PC-9 (cell line): ENCODE data around the gene MTX1. TPM values are rescaled to one million over a fixed set of nuclear protein-coding genes. Genes with fewer than 3 reads are reported as not detected.
A peak's percentile ranks its signal among the peaks of the same experiment; 100 is the strongest.

Source experiments
- BruUV-seq: library from RNA; stranded (reverse); fragments of 400-500 nt; replicated peaks from 2 replicates; lab custom pipeline; 2021; lab: Mats Ljungman, UMichigan
- CTCF ChIA-PET: fragments of 300-600 bp; sonication (Branson Sonifier 250); formaldehyde crosslinking; loops from one replicate; lab custom pipeline; 2022; ENCODE audit warnings: antibody characterized with exemption; lab: Charles Lee
- POLR2A ChIA-PET: fragments of 300-600 bp; sonication (Branson Sonifier 250); formaldehyde crosslinking; loops from one replicate; lab custom pipeline; 2022; ENCODE audit warnings: antibody characterized with exemption; ENCODE audit not compliant: unreplicated experiment; lab: Charles Lee
- DNase-seq, 2 experiments: peaks; one replicate each; pipeline versions ENCODE4 v3.0.0 to v3.0.0-alpha.2; 2015 to 2022; ENCODE audit warnings: mixed read lengths in 1 of 2
- H2AFZ ChIP-seq: fragments of 200-600 bp; sonication (generic); 2 replicates; pipeline ENCODE4 v1.8.1; 2017; ENCODE audit warnings: antibody characterized with exemption
- H3F3A ChIP-seq: fragments of 200-600 bp; sonication (generic); 2 replicates; pipeline ENCODE4 v1.8.1; 2017; ENCODE audit warnings: antibody characterized with exemption, mild to moderate bottlenecking, low read depth; ENCODE audit not compliant: insufficient read depth
- H3K27ac ChIP-seq: fragments of 200-600 bp; sonication (generic); 2 replicates; pipeline ENCODE4 v1.6.1; 2016; ENCODE audit warnings: mixed run types
- H3K27me3 ChIP-seq: fragments of 200-600 bp; sonication (generic); 2 replicates; pipeline ENCODE4 v1.6.1; 2016; ENCODE audit warnings: low read depth, mixed run types; ENCODE audit not compliant: insufficient read depth
- H3K36me3 ChIP-seq: fragments of 200-600 bp; sonication (generic); 2 replicates; pipeline ENCODE4 v1.6.1; 2016; ENCODE audit warnings: low read depth, mixed run types
- H3K4me1 ChIP-seq: fragments of 200-600 bp; sonication (generic); replicated peaks from 2 replicates; pipeline ENCODE4 v1.6.1; 2016; ENCODE audit warnings: mixed run types; ENCODE audit not compliant: insufficient read depth
- H3K4me2 ChIP-seq: fragments of 200-600 bp; sonication (generic); 2 replicates; pipeline ENCODE4 v1.6.1; 2017; ENCODE audit warnings: mixed run types
- H3K4me3 ChIP-seq: fragments of 200-600 bp; sonication (generic); 2 replicates; pipeline ENCODE4 v1.6.1; 2016; ENCODE audit warnings: mixed run types
- H3K79me2 ChIP-seq: fragments of 200-600 bp; sonication (generic); 2 replicates; pipeline ENCODE4 v1.6.1; 2017; ENCODE audit warnings: low read depth, mixed run types
- H3K9me2 ChIP-seq: fragments of 200-600 bp; sonication (generic); 2 replicates; pipeline ENCODE4 v1.8.1; 2017; ENCODE audit warnings: mild to moderate bottlenecking; ENCODE audit not compliant: insufficient read depth
- H3K9me3 ChIP-seq: fragments of 200-600 bp; sonication (generic); 2 replicates; pipeline ENCODE4 v1.8.1; 2016; ENCODE audit warnings: low read depth; ENCODE audit not compliant: insufficient read depth
- H4K20me1 ChIP-seq: fragments of 200-600 bp; sonication (generic); 2 replicates; pipeline ENCODE4 v1.8.1; 2017; ENCODE audit not compliant: insufficient read depth
- CTCF ChIP-seq: fragments of 200-600 bp; sonication (generic); conservative IDR thresholded peaks from 2 replicates; pipeline ENCODE4 v1.6.1; 2017; ENCODE audit warnings: mixed run types, antibody characterized with exemption, mild to moderate bottlenecking, moderate library complexity
- EZH2 ChIP-seq: fragments of 200-600 bp; sonication (generic); IDR thresholded peaks from 2 replicates; pipeline ENCODE4 v1.8.0; 2017; ENCODE audit warnings: antibody characterized with exemption, low read depth
- intact Hi-C: fragments of 100-400 bp; cut with micrococcal nuclease; formaldehyde crosslinking; loops from one replicate; pipeline ENCODE4 v1.10.0; 2022; ENCODE audit not compliant: unreplicated experiment
- total RNA-seq: library from RNA; stranded (reverse); gene quantifications from 2 replicates; pipeline ENCODE4 v1.2.3, GENCODE V29; 2021

The MTX1 gene
- total RNA-seq, 1 experiment from 2014 or later: 56.1 TPM

- ChIA-PET CTCF (interaction anchor here (0.5 to 1.6 kb wide), 13 partner anchors 8 to 475 kb away, joined by 3 to 18 read pairs (median 5); partner anchors contain the start of genes CLK2 and THBS3), POLR2A (interaction anchor here (0.6 to 0.7 kb wide), 2 partner anchors 66 to 182 kb away, joined by 3 read pairs; no protein-coding TSS in a partner anchor)
- Histone ChIP-seq H3K4me1 (peaks cover 13% of the 10 kb centered on the region), H3K36me3 (no peaks in the 10 kb centered on the region), H3K27me3 (no peaks in the 10 kb centered on the region), H3F3A (peaks cover 21% of the 10 kb centered on the region), H3K27ac (no peak overlapping the region), H3K79me2 (peaks cover 11% of the 10 kb centered on the region), H3K9me2 (no peaks in the 10 kb centered on the region), H3K4me3 (no peak overlapping the region), H3K9me3 (no peaks in the 10 kb centered on the region), H3K4me2 (no peak overlapping the region), H2AFZ (no peak overlapping the region), H4K20me1 (no peaks in the 10 kb centered on the region)
- no peak for DNase-seq
- TF ChIP-seq EZH2 (no peak), CTCF (no peak)
- intact Hi-C loops: loop anchor here (2.0 to 10.0 kb wide), 2 partner anchors 73 to 253 kb away; no protein-coding TSS in a partner anchor
- no TSS peak for BruUV-seq
These were observed 43.1 kb downstream of the MTX1 start for GRCh38 chr1:155251566-155251965.

GRCh38 chr1:155253208-155253607 is 44.7 kb downstream of the MTX1 start:
- H3K27me3 ChIP-seq: no peaks in the 10 kb centered on the region
- H3F3A ChIP-seq: peaks cover 31% of the 10 kb centered on the region
- H3K4me2 ChIP-seq: peak overlapping the region; percentile 97; the same call in 1 of the 2 replicates
- H3K4me1 ChIP-seq: peaks cover 13% of the 10 kb centered on the region
- no TSS peak for BruUV-seq
- no peak for DNase-seq
- no peaks in the 10 kb centered on the region for H3K9me2 ChIP-seq
- H3K27ac ChIP-seq: no peak overlapping the region
- TF ChIP-seq EZH2: no peak
- TF ChIP-seq CTCF: no peak
- H4K20me1 ChIP-seq: no peaks in the 10 kb centered on the region
- H3K9me3 ChIP-seq: no peaks in the 10 kb centered on the region
- POLR2A ChIA-PET: no interaction called here
- H3K79me2 ChIP-seq: peaks cover 11% of the 10 kb centered on the region
- H3K36me3 ChIP-seq: no peaks in the 10 kb centered on the region
- H3K4me3 ChIP-seq: no peak overlapping the region
- H2AFZ ChIP-seq: no peak overlapping the region
- intact Hi-C loops: loop anchor here (10.0 kb wide), 1 partner anchor 252 kb away; no protein-coding TSS in a partner anchor
- CTCF ChIA-PET: no interaction called here

GRCh38 chr1:155253797-155254196 is 45.3 kb downstream of the MTX1 start:
- no peak overlapping the region for H2AFZ ChIP-seq

More at GRCh38 chr1:155253797-155254196, 45.3 kb downstream of the MTX1 start:
- POLR2A ChIA-PET: no interaction called here
- Histone ChIP-seq H3F3A (peaks cover 31% of the 10 kb centered on the region), H3K27ac (no peak overlapping the region), H3K4me2 (peak overlapping the region; percentile 97), H4K20me1 (no peaks in the 10 kb centered on the region), H3K9me2 (no peaks in the 10 kb centered on the region), H3K9me3 (no peaks in the 10 kb centered on the region), H3K27me3 (no peaks in the 10 kb centered on the region), H3K4me1 (peaks cover 13% of the 10 kb centered on the region), H3K36me3 (0 out of 2 replicates have a peak, but pooled peaks cover 5% of the 10 kb centered on the region), H3K79me2 (peaks cover 11% of the 10 kb centered on the region), H3K4me3 (peak overlapping the region; percentile 81; the same call in 1 of the 2 replicates)
- intact Hi-C loops: loop anchor here (10.0 kb wide), 1 partner anchor 251 kb away; no protein-coding TSS in a partner anchor
- TF ChIP-seq CTCF (no peak), EZH2 (no peak)
- CTCF ChIA-PET: no interaction called here
- no peak for DNase-seq
- no TSS peak for BruUV-seq
